H1 (cell line): ENCODE data around the gene ARF3. TPM values are rescaled to one million over a fixed set of nuclear protein-coding genes. Genes with fewer than 3 reads are reported as not detected.

ENCODE experiments used
- CTCF ChIA-PET: fragments of 300-600 bp; sonication (Branson Sonifier 250); formaldehyde crosslinking; loops from one replicate; lab custom pipeline; 2021; ENCODE audit not compliant: partially characterized antibody; lab: Charles Lee
- POLR2A ChIA-PET: fragments of 300-600 bp; sonication (Branson Sonifier 250); formaldehyde crosslinking; loops from one replicate; lab custom pipeline; 2021; ENCODE audit warnings: inconsistent platforms; ENCODE audit not compliant: partially characterized antibody; lab: Charles Lee
- DNase-seq, 2 experiments: peaks; one replicate each; pipeline versions ENCODE4 v3.0.0 to v3.0.0-alpha.2; 2010 to 2022; ENCODE audit warnings: low spot score in 2 of 2, low read depth in 1 of 2, mixed read lengths in 1 of 2
- FAIRE-seq: peaks from 2 replicates; lab custom pipeline; 2011; peaks lifted over from hg19 to GRCh38; lab: Jason Lieb, UNC
- H2AFZ ChIP-seq: 2 replicates; pipeline ENCODE4 v1.8.1; 2012; ENCODE audit warnings: low read length, inconsistent platforms
- H2AK5ac ChIP-seq: 2 replicates; pipeline ENCODE4 v1.6.1; 2013; ENCODE audit warnings: low read depth, low read length
- H2BK120ac ChIP-seq: replicated peaks from 2 replicates; pipeline ENCODE3; 2013; ENCODE audit warnings: low read depth, low read length, inconsistent platforms
- H2BK12ac ChIP-seq: 2 replicates; pipeline ENCODE4 v1.6.1; 2013; ENCODE audit warnings: low read depth, low read length
- H2BK15ac ChIP-seq: 2 replicates; pipeline ENCODE4 v1.6.1; 2013; ENCODE audit warnings: low read length
- H2BK20ac ChIP-seq: 2 replicates; pipeline ENCODE4 v1.6.1; 2013; ENCODE audit warnings: low read length
- H2BK5ac ChIP-seq: 2 replicates; pipeline ENCODE4 v1.6.1; 2013; ENCODE audit warnings: low read depth, low read length
- H3K14ac ChIP-seq: 2 replicates; pipeline ENCODE4 v1.6.1; 2013; ENCODE audit warnings: inconsistent platforms; ENCODE audit not compliant: insufficient read length
- H3K18ac ChIP-seq: 2 replicates; pipeline ENCODE4 v1.6.1; 2013; ENCODE audit warnings: low read length; ENCODE audit errors: extremely low read depth
- H3K23ac ChIP-seq: 2 replicates; pipeline ENCODE4 v1.6.1; 2013; ENCODE audit warnings: inconsistent platforms; ENCODE audit not compliant: insufficient read length
- H3K23me2 ChIP-seq: 2 replicates; pipeline ENCODE4 v1.6.1; 2013; ENCODE audit warnings: low read depth, low read length
- H3K27ac ChIP-seq: 2 replicates; pipeline ENCODE4 v1.6.1; 2011; ENCODE audit warnings: low read depth, low read length, inconsistent platforms
- H3K27me3 ChIP-seq, 4 experiments: replicated peaks in 1 of 4; 1 replicate in 1 of 4; 2 replicates in 3 of 4; pipeline versions ENCODE4 v1.6.1 to v1.8.1; 2011 to 2013; ENCODE audit warnings: low read length in 3 of 4, mild to moderate bottlenecking in 3 of 4, inconsistent platforms in 2 of 4, mixed read lengths in 2 of 4, moderate library complexity in 1 of 4; ENCODE audit not compliant: control insufficient read depth in 3 of 4, insufficient read depth in 3 of 4; ENCODE audit errors: extremely low read depth in 1 of 4
- H3K36me3 ChIP-seq, 4 experiments: 2 replicates each; pipeline versions ENCODE4 v1.6.1 to v1.8.1; 2011 to 2013; ENCODE audit warnings: mild to moderate bottlenecking in 4 of 4, low read length in 3 of 4, moderate library complexity in 2 of 4, control low read depth in 1 of 4, inconsistent platforms in 1 of 4; ENCODE audit not compliant: insufficient read depth in 4 of 4, control insufficient read depth in 2 of 4
- H3K4ac ChIP-seq: replicated peaks from 2 replicates; pipeline ENCODE3; 2013; ENCODE audit warnings: low read length, low read depth, mixed read lengths, inconsistent platforms; ENCODE audit not compliant: insufficient read length
- H3K4me1 ChIP-seq, 4 experiments: replicated peaks in 1 of 4; 1 replicate in 1 of 4; 2 replicates in 3 of 4; pipeline versions ENCODE4 v1.6.1 to v1.8.1; 2011 to 2013; ENCODE audit warnings: low read length in 3 of 4, inconsistent platforms in 2 of 4, mixed read lengths in 1 of 4; ENCODE audit not compliant: insufficient read depth in 4 of 4, control insufficient read depth in 3 of 4
- H3K4me2 ChIP-seq, 2 experiments: 2 replicates each; pipeline versions ENCODE4 v1.6.1 to v1.8.1; 2011 to 2013; ENCODE audit warnings: low read depth in 2 of 2, low read length in 2 of 2, control low read depth in 1 of 2, inconsistent platforms in 1 of 2, mild to moderate bottlenecking in 1 of 2; ENCODE audit not compliant: insufficient read depth in 1 of 2
- H3K4me3 ChIP-seq, 4 experiments: fragments of 200-600, 300-600 bp in 1 of 4; sonication (generic), shearing (Covaris generic), sonication (Bioruptor Twin) in 1 of 4; 2 replicates each; pipeline versions ENCODE4 v1.5.1 to v1.8.1; 2011 to 2016; ENCODE audit warnings: low read length in 4 of 4, low read depth in 3 of 4, control low read depth in 2 of 4, inconsistent platforms in 2 of 4, mild to moderate bottlenecking in 2 of 4, mixed read lengths in 1 of 4, moderate library complexity in 1 of 4; ENCODE audit not compliant: insufficient read depth in 2 of 4; ENCODE audit errors: extremely low read depth in 1 of 4
- H3K56ac ChIP-seq: replicated peaks from 2 replicates; pipeline ENCODE3; 2013; ENCODE audit warnings: low read depth, mild to moderate bottlenecking, mixed read lengths, low read length, inconsistent platforms; ENCODE audit not compliant: insufficient read length
- H3K79me1 ChIP-seq: 2 replicates; pipeline ENCODE4 v1.6.1; 2013; ENCODE audit warnings: low read depth, low read length, control low read depth
- H3K79me2 ChIP-seq, 2 experiments: 2 replicates each; pipeline versions ENCODE4 v1.6.1 to v1.8.1; 2012 to 2013; ENCODE audit warnings: low read length in 2 of 2, mild to moderate bottlenecking in 2 of 2, inconsistent platforms in 1 of 2; ENCODE audit not compliant: insufficient read depth in 2 of 2, control insufficient read depth in 1 of 2
- H3K9ac ChIP-seq, 4 experiments: replicated peaks in 1 of 4; 1 replicate in 1 of 4; 2 replicates in 3 of 4; pipeline versions ENCODE4 v1.6.1 to v1.8.1; 2011 to 2013; ENCODE audit warnings: low read depth in 3 of 4, low read length in 3 of 4, control low read depth in 2 of 4, mild to moderate bottlenecking in 2 of 4, moderate library complexity in 2 of 4, inconsistent platforms in 1 of 4; ENCODE audit errors: extremely low read depth in 1 of 4
- H3K9me3 ChIP-seq, 2 experiments: 2 replicates each; pipeline versions ENCODE4 v1.6.1 to v1.8.1; 2012 to 2013; ENCODE audit warnings: mild to moderate bottlenecking in 2 of 2, moderate library complexity in 2 of 2, control low read depth in 1 of 2, inconsistent platforms in 1 of 2, low read depth in 1 of 2, low read length in 1 of 2, mixed read lengths in 1 of 2; ENCODE audit not compliant: insufficient read depth in 2 of 2
- H4K20me1 ChIP-seq, 2 experiments: replicated peaks in 1 of 2; 2 replicates each; pipeline versions ENCODE3 to v1.8.1; 2011 to 2013; ENCODE audit warnings: inconsistent platforms in 2 of 2, low read length in 2 of 2, mild to moderate bottlenecking in 1 of 2; ENCODE audit not compliant: insufficient read depth in 2 of 2, control insufficient read depth in 1 of 2
- H4K5ac ChIP-seq: 2 replicates; pipeline ENCODE4 v1.6.1; 2013; ENCODE audit warnings: low read length, low read depth, mixed read lengths, inconsistent platforms; ENCODE audit not compliant: insufficient read length
- H4K8ac ChIP-seq: 2 replicates; pipeline ENCODE4 v1.8.0; 2013; ENCODE audit warnings: mild to moderate bottlenecking, moderate library complexity, low read length, inconsistent platforms; ENCODE audit not compliant: insufficient read depth; ENCODE audit errors: extremely low read depth
- H4K91ac ChIP-seq: replicated peaks from 2 replicates; pipeline ENCODE3; 2013; ENCODE audit warnings: low read length, mixed read lengths, inconsistent platforms; ENCODE audit not compliant: insufficient read length
- ATF2 ChIP-seq: IDR thresholded peaks from 2 replicates; pipeline ENCODE4 v1.6.1; 2012; ENCODE audit warnings: low read length, inconsistent platforms
- CEBPB ChIP-seq: IDR thresholded peaks from 2 replicates; pipeline ENCODE4 v1.6.1; 2012; ENCODE audit warnings: low read depth, low read length
- KDM4A ChIP-seq: IDR thresholded peaks from one replicate; pipeline ENCODE4 v1.7.1; 2012; ENCODE audit warnings: low read depth, mild to moderate bottlenecking, moderate library complexity, low read length, inconsistent platforms; ENCODE audit not compliant: severe bottlenecking
- KDM5A ChIP-seq: fragments of 200-600 bp; IDR thresholded peaks from 2 replicates; pipeline ENCODE4 v1.7.1; 2012; ENCODE audit warnings: mild to moderate bottlenecking, low read length, inconsistent platforms, mixed read lengths
- MAX ChIP-seq: IDR thresholded peaks from 2 replicates; pipeline ENCODE4 v1.6.1; 2012; ENCODE audit warnings: inconsistent platforms
- RBBP5 ChIP-seq: IDR thresholded peaks from 2 replicates; pipeline ENCODE4 v1.7.1; 2012; ENCODE audit warnings: low read depth, mild to moderate bottlenecking, inconsistent platforms, low read length, moderate library complexity, borderline replicate concordance
- TAF1 ChIP-seq: IDR thresholded peaks from 2 replicates; pipeline ENCODE4 v1.6.1; 2011; ENCODE audit warnings: mild to moderate bottlenecking, low read depth, low read length
- TAF7 ChIP-seq: optimal IDR thresholded peaks from 2 replicates; pipeline ENCODE3; 2011; ENCODE audit warnings: low read depth, mild to moderate bottlenecking, inconsistent platforms, low read length, moderate library complexity, borderline replicate concordance
- YY1 ChIP-seq: IDR thresholded peaks from 2 replicates; pipeline ENCODE4 v1.6.1; 2011; ENCODE audit warnings: low read depth, mild to moderate bottlenecking, low read length
- polyA plus RNA-seq, 7 experiments: library from polyadenylated mRNA; depleted of rRNA in 3 of 7; stranded (reverse) in 5 of 7; unstranded in 2 of 7; fragments of >200 nt in 5 of 7; fragments of 200-250 nt in 2 of 7; gene quantifications; 1 replicate in 5 of 7; 2 replicates in 1 of 7; 4 replicates in 1 of 7; pipeline versions ENCODE4 v1.2.1 to v1.2.3, GENCODE V29; 2011 to 2013; ENCODE audit warnings: missing spikeins in 2 of 7, mixed read lengths in 2 of 7
- total RNA-seq: library from RNA; stranded (reverse); fragmentation: NEBNext Ultra II Directional; extraction: Animal tissue kit (Norgen Biotek cat#: 25700); gene quantifications from 2 replicates; pipeline ENCODE4 v1.2.1, GENCODE V29; 2021

ARF3 gene
- total and polyA plus RNA-seq, 2 of the 8 experiments (the other 6 are each of a cell fraction or from before 2014, with no cell fraction given): 231 to 250 TPM

- peak; percentile 66 for FAIRE-seq
- no peak overlapping the region for H3K23ac ChIP-seq
- TF ChIP-seq ATF2: no peak
- no peak for TF ChIP-seq KDM4A
- no peak for TF ChIP-seq TAF7
- TF ChIP-seq TAF1: no peak
- TF ChIP-seq KDM5A: no peak
- TF ChIP-seq MAX: no peak
- no peak for TF ChIP-seq YY1
- TF ChIP-seq RBBP5: no peak
- no peak for TF ChIP-seq CEBPB
These were observed 20.8 kb downstream of the ARF3 start for GRCh38 chr12:48936379-48936979.

More at GRCh38 chr12:48936379-48936979, 20.8 kb downstream of the ARF3 start:
- no peak overlapping the region for H2BK20ac ChIP-seq
- H4K8ac ChIP-seq: no peak overlapping the region
- H3K79me1 ChIP-seq: no peaks in the 10 kb centered on the region
- no peak overlapping the region for H2BK12ac ChIP-seq
- H3K56ac ChIP-seq: no peak overlapping the region
- H2AFZ ChIP-seq: no peak overlapping the region
- H3K9ac ChIP-seq: no peak overlapping the region
- no peak overlapping the region for H3K14ac ChIP-seq
- no peak overlapping the region for H4K5ac ChIP-seq
- peaks cover 14 to 29% of the 10 kb centered on the region in 2 experiments for H4K20me1 ChIP-seq
- H2BK120ac ChIP-seq: no peak overlapping the region
- H2AK5ac ChIP-seq: no peak overlapping the region
- no peak overlapping the region for H3K4ac ChIP-seq
- H3K27ac ChIP-seq: no peak overlapping the region
- no peak overlapping the region for H3K4me3 ChIP-seq
- no peaks in the 10 kb centered on the region for H3K27me3 ChIP-seq
- no peak overlapping the region for H3K4me2 ChIP-seq
- H3K18ac ChIP-seq: no peak overlapping the region
- ChIA-PET POLR2A (interaction anchor here (1.0 to 8.6 kb wide), 13 partner anchors 8 to 85 kb away, joined by 3 to 49 read pairs (median 5); partner anchors contain the start of genes ARF3, DDX23, FKBP11 and RND1), CTCF (interaction anchor here (0.6 to 20.2 kb wide), 37 partner anchors 11 to 367 kb away, joined by 3 to 280 read pairs (median 4); partner anchors contain the start of genes ARF3, DDN, DDX23 and FKBP11)
- H4K91ac ChIP-seq: no peak overlapping the region
- H2BK5ac ChIP-seq: no peak overlapping the region
- H3K9me3 ChIP-seq: no peaks in the 10 kb centered on the region
- DNase-seq: peak; percentile 63 to 97
- H3K4me1 ChIP-seq: no peaks in the 10 kb centered on the region
- no peaks in the 10 kb centered on the region for H3K23me2 ChIP-seq
- peaks cover 33 to 82% (median 57%) of the 10 kb centered on the region in 4 experiments for H3K36me3 ChIP-seq
- no peak overlapping the region for H2BK15ac ChIP-seq
- H3K79me2 ChIP-seq: peaks cover 0 to 5% of the 10 kb centered on the region in 2 experiments; a peak in 1 of 4 replicates
